HG03520 (cell line): ENCODE measurements around the gene ARHGEF10L.
"Not testable (repeated sequence)": the region's sequence is repeated elsewhere in the genome, so short reads cannot be mapped to it uniquely, and the experiment has no call there.

Experiments
- ATAC-seq: cut with Tn5 transposase; IDR thresholded peaks from one replicate; pipeline ENCODE4 v1.9.1; 2021; ENCODE audit warnings: mild to moderate bottlenecking, moderate library complexity; ENCODE audit not compliant: unreplicated experiment

ARHGEF10L gene

GRCh38 chr1:17539477-17540254 is at the start of gene ARHGEF10L:
ARHGEF10L (plus strand) TSS chr1:17539698; CDS start chr1:17580596, 40,898 bp downstream.
- ATAC-seq = no peak

DNA sequence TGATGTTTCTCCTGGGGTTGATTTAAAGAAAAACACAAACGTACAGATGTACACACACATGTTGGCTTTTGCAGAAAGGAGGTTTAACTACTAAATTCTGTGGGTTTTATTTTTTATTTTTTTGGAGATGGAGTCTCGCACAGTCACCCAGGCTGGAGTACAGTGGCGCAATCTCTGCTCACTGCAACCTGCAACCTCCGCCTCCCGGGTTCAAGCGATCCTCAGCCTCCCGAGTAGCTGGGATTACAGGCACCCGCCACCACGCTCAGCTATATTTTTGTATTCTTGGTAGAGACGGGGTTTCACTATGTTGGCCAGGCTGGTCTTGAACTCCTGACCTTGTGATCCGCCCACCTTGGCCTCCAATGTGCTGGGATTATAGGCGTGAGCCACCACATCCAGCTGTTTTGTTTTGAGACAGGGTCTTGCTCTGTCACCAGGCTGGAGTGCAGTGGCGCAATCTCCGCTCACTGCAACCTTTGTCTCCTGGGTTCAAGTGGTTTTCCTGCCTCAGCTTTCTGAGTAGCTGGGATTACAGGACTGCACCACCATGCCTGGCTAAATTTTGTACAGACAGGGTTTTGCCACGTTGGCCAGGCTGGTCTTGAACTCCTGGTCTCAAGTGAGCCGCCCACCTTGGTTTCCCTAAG is 49.6 kb upstream of the ARHGEF10L start:
- ATAC-seq = not testable (repeated sequence)

- ATAC-seq = not testable (repeated sequence)
These were observed 48.8 kb upstream of the ARHGEF10L start for GRCh38 chr1:17490667-17491066.

- ATAC-seq = no peak
These were observed 45.3 kb upstream of the ARHGEF10L start for GRCh38 chr1:17494114-17494729.

- ATAC-seq = no peak
These were observed 43.1 kb upstream of the ARHGEF10L start for GRCh38 chr1:17496419-17496818.

DNA sequence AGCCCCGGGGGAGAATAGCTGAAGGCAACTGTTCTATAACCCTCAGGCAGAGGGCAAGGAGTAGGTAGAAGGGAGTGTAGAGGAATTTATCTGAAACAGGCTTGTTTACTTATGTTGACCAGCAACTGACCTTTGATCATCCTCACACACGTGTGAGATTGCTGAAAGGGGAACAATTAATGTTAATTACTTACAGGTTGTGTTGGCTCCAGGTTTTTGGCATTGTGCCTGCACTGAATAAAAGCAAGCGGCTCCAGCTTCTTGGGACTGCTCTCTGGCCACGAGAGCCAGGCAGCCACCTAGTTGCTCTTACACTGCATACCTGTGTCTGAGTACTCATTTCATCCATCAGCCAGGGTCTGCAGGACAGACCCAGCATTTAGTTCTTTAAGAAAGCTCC is 41.3 kb upstream of the ARHGEF10L start:
- no peak for ATAC-seq

- ATAC-seq = no peak
These were observed 37.1 kb upstream of the ARHGEF10L start for GRCh38 chr1:17502326-17502778.

DNA sequence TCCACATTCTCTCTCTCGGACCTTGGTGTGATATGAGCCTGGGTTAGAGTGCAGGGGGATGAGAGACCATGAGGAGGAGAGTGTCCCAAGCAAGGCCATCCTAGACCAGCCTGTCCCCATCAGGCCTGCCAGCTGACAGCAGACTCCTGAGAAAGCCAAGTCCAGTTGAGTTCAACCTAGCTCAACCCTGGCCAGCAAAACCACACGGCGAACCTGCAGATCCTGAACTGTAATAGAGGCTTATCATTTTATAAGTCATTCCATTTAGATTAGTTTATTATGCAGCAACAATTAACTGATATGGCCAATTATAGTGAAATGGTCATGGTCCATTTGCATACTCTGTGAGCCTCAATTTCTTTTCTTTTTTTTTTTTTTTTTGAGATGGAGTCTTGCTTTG is 36.4 kb upstream of the ARHGEF10L start:
- ATAC-seq = no peak

GRCh38 chr1:17507200-17507599 is 32.3 kb upstream of the ARHGEF10L start:
- not testable (repeated sequence) for ATAC-seq

DNA sequence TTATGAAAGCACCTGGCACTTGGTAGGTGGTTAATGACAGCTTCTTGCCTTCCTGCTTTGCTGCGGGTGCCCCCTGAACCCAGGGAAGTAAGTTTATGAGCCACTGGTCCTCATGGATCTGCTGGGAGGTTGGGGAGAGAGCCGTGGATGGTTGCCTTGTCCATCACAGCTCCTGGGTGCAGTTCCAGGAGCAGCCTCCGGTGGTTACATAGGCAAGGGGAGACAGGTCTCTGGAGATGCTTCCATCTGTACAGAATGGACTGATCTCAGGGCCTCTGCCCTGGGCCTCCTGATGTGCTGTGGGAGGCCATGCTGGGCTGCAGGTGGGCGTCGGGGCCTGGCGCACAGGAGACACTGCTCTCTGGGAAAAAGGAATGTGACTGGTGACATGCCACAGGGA is 31.6 kb upstream of the ARHGEF10L start:
- ATAC-seq = no peak

DNA sequence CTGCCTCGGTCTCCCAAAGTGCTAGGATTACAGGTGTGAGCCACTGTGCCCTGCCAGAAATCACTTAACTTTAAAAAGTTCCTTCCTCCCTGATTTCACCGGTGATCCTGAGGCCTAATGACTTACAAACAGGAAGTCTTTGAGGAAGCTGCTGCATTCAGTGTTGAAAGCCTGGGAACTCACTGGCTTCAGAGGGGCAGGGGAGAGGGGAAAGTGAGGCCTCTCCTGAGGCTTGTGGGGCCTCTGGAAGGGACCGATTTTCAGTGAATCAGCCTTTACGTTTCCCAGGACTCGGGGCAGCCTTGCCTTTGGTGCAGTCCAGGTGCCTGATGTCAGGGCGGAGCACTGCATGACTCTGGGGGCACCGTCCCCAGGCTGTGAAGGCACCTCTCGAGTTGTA is 30.1 kb upstream of the ARHGEF10L start:
- ATAC-seq = no peak

GRCh38 chr1:17510138-17510537 is 29.4 kb upstream of the ARHGEF10L start:
- no peak for ATAC-seq

- ATAC-seq = no peak
These were observed 28.3 kb upstream of the ARHGEF10L start for GRCh38 chr1:17511188-17511587.

DNA sequence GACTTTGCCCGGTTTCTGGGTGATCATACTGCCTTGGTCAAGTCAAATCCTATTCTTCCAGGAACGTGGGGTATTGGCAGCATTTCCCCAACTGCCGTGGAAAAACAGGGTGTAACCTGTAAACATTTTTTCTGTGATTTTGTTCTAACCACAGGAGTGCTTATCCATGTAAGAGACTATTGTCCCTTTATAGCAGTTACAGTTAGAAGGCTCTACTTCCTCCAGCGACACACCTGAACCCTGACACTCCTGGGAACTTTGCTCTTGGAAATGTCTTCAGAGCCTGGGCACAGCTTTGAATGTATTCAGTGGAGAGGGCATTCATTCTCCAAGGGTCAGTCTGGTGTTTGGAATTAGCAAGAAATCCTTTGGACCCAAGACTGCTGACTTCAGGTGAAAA is 26.4 kb upstream of the ARHGEF10L start:
- no peak for ATAC-seq

- ATAC-seq = no peak
These were observed 24.7 kb upstream of the ARHGEF10L start for GRCh38 chr1:17514776-17515175.

DNA sequence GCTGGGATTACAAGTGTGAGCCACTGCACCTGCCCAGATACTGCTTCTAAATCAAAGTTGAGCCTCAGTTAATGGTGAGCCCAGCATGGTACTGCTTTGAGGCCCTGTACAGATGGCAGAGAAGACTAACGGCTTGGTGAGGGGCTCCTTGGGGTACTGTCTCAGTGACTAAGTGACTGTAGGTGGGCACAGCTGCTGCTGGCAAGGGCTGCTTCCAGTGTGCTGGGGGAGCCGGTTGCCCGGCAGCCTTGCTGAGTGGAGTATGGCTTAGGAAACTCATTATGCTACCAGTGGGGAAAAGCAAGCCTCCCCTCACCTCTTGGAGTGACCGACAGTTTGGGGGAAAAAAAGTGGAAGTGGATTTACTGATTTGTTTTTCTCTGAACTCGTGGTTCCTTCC is 23.6 kb upstream of the ARHGEF10L start:
- ATAC-seq = no peak

- no peak for ATAC-seq
These were observed 22.9 kb upstream of the ARHGEF10L start for GRCh38 chr1:17516303-17517214.

DNA sequence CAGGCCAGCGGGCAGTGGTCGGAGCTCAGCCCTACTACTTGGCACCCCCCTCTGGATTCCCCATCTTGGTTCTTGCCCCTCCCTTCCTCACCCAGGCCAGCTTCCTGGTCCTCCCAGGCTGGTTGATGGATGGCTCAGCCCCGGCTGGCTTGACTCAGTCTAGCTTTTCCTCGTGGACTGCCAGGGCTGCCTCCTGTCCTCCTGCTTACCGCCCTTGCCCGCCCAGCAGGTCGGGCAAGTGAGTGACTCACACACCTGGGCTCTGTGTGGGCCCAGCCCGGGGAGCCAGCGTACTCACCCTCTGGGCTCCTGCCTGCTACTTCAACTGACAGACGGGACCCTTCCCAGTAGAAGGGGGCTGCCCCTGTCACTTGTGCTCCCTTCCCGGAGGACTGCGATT is 19.5 kb upstream of the ARHGEF10L start:
- ATAC-seq = no peak

GRCh38 chr1:17520473-17521319 is 18.8 kb upstream of the ARHGEF10L start:
- ATAC-seq = no peak
